RKO (cell line): ENCODE results near the gene COL1A2.
A peak's percentile ranks its signal among the peaks of the same experiment; 100 is the strongest.

Experiments used
- DNase-seq: peaks from one replicate; pipeline ENCODE4 v3.0.0-alpha.2; 2016; ENCODE audit warnings: low spot score

COL1A2 gene

GRCh38 chr7:94384315-94384714 is 10.4 kb upstream of the COL1A2 start:
- DNase-seq = no peak

- DNase-seq = no peak
Observed at GRCh38 chr7:94386416-94386815, 8.3 kb upstream of the COL1A2 start.

GRCh38 chr7:94388540-94388939 is 6.2 kb upstream of the COL1A2 start:
- DNase-seq = no peak

- no peak for DNase-seq
Observed at GRCh38 chr7:94389381-94389780, 5.3 kb upstream of the COL1A2 start.

- DNase-seq = no peak
Observed at GRCh38 chr7:94391726-94392392, 2.8 kb upstream of the COL1A2 start.

DNA sequence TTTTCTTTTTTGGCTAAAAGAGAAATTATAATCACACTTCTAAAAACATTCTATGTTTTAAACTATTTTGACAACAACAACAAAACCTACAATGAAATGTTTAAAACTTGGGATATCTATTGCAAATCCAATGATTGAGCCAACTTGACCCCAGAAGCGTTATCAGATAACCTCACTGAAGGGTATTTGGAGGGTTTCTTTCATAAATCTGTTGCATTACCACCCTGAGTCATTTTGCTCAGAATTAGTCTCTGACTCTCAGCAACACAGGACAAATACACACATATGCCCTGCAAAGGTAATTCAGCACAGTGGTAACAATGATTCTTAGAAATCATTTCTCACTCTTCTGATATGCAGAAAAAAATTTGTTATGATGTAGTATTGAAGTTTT is 2.3 kb upstream of the COL1A2 start:
- no peak for DNase-seq

DNA sequence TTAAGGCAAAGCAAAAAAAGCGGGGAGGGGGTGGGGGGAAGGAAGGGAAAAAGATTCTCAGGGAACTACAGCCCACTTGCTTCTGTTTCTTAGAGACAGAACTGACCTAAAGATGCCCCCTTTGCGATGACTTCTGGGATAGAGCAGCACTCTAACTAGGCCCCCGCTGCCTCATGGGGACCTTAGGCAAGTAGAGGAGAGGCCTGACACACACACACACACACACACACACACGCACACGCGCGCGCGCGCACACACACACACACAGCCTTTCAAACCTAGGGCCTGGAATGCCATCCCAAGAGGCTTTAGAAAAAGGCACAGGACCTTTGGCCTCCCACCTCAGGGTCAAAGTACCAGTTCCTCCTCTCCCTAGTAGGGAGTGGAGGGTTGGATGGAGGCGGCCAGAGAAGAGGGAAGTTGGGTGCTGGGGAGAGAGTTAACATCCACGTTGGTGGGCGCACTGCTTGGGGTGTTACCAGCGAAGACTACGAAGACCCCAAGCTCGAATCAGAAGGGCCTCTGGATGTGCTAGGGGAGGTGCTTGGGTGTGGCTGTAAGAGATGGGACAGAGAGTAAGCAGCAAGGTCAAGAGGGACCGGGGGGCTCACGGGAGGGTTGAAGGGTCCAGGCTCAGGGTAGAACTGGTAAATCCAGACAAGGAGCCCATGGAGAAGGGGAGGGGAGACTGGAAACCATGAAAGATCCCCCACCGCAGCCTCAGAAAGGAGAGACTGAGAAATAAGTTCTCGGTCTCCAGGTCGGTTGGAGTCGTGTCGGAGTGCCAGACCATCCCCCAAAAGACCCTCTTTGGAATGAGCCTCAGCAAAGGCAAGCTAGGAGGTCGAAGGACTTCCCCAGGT is 1.2 kb upstream of the COL1A2 start:
- no peak for DNase-seq

DNA sequence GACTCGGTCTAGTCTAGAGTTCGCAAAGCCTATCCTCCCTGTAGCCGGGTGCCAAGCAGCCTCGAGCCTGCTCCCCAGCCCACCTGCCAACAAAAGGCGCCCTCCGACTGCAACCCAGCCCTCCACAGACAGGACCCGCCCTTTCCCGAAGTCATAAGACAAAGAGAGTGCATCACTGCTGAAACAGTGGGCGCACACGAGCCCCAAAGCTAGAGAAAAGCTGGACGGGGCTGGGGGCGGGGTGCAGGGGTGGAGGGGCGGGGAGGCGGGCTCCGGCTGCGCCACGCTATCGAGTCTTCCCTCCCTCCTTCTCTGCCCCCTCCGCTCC is 622 bp upstream of the COL1A2 start:
- DNase-seq = no peak

DNA sequence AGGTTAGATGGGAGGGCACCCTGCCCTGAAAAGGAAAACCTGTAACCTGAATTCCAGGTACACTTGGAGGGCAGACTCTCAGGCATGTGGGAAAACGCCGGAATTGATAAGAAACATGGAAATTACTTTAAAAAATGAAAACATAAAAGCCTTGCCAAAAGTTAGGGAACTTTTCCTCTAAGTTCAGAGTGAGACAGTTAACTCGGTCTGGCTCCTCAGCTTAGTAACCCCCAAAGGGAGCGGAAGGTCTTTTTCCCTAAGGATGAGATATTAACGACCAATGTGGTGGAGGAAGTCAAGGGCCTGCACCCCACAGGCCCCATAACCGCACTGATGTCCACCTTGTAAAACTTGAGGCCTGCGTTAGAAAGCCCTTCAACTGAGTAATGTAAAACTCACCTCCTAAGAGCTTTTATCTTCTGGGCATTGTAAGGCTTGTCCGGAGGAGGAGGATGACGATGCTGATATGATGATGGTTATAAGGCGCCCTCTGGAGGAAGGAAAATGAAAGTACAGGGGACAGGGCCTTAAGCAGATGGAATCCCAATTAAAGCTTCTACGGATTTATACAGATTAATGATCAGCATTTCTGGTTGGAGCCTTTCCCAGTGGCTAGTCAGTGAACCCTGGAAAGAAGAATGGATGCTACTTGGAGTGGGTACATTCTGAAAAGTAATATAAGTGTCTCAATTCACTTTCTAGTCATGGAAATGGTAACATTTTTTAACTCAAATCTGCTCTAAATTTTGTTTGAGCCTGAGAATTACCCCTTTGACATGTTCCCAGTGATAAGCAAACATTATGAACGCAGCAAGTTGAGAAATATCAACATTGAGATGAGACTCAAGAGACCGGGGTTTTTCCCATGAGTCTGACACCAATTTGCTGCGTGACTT is 694 bp downstream of the COL1A2 start:
- peak; percentile 83 for DNase-seq

GRCh38 chr7:94396037-94396431 is 1.3 kb downstream of the COL1A2 start:
- DNase-seq = no peak

DNA sequence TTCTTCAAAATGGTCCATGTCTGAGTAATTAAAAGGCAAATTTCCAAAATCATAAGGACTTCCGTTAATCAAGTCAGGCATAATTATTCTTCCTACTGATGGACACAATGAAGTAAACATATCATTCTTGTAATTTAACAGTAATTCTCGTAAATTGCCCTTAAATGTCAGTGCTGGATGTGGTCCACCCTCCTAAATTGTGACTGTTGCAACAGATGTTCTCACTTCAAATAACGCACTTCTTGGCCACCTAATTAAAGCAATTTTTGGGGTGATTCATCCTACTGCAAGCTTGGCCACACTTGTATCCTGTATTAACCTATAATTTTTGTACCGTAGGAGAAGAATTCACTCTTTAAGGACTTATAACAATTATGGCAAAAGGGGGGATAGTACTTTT is 1.9 kb downstream of the COL1A2 start:
- DNase-seq = no peak

DNA sequence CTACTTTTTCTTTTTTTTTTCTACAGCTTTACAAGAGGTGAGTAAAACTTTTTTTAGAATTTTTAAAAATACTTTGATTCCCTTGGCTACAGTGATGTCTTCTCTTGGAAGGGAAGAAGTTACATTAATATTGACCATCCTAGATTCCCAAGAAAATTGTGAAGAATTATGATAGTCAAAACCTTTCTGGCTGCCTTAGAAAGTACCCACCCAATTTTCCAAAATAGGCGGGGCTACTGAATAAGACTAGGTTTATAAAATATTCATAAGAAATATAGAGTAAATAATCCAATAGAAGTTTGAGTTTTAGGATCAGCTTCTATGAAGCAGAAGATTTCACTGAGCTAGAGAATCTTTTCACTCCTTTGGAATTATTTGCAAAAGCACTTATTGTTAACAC is 3.0 kb downstream of the COL1A2 start:
- no peak for DNase-seq

GRCh38 chr7:94398841-94399240 is 4.1 kb downstream of the COL1A2 start:
- DNase-seq = no peak

DNA sequence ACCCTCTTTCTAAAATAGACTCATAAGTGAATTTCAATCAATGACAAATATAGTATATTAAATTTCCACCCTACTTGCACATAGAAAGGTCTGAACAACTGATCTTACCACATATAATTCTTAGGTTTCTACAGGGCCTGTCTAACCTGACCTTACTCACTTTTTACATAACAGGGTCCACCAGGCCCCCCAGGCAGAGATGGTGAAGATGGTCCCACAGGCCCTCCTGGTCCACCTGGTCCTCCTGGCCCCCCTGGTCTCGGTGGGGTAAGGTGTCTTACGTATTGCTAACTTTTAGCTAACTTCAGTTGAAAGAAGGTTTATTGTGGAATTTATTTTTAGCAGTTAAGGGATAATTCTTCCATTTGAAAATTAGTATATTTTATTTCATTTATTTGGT is 5.3 kb downstream of the COL1A2 start:
- DNase-seq = no peak

GRCh38 chr7:94400643-94401427 is 6.1 kb downstream of the COL1A2 start:
- no peak for DNase-seq

- DNase-seq = no peak
Observed at GRCh38 chr7:94401428-94401814, 6.7 kb downstream of the COL1A2 start.

GRCh38 chr7:94403546-94403945 is 8.9 kb downstream of the COL1A2 start:
- DNase-seq = no peak

DNA sequence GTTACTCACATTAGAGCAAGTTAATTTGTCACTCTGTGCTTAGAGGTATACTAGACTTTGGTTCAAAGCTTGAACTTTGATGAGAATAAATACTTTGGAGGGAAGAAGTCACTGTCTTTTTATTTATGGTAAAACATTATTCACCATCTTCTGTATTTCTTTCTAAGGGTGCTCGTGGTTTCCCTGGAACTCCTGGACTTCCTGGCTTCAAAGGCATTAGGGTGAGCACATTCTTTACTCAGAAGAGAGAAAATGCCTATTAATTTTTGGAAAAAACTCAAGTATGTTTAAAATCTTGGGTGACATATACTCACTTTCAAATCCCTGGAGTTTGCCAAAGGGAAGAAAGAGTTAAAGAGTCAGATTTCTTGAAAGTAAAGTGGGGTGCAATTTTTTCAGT is 10.8 kb downstream of the COL1A2 start:
- no peak for DNase-seq

- no peak for DNase-seq
Observed at GRCh38 chr7:94406696-94407095, 12.0 kb downstream of the COL1A2 start.

- DNase-seq = no peak
Observed at GRCh38 chr7:94409200-94409948, 14.7 kb downstream of the COL1A2 start.
